Hepatocyte (in vitro differentiated cells): ENCODE results near the gene KCND3. TPM values are rescaled to one million over a fixed set of nuclear protein-coding genes. Genes with fewer than 3 reads are reported as not detected.

Experiments used
- DNase-seq: peaks from one replicate; pipeline ENCODE4 v3.0.0-alpha.2; 2016; ENCODE audit warnings: low spot score
- H2AFZ ChIP-seq: fragments of 200-600 bp; sonication (generic); 2 replicates; pipeline ENCODE4 v1.6.0; 2016; ENCODE audit warnings: antibody characterized with exemption, mild to moderate bottlenecking
- H3K27ac ChIP-seq: fragments of 200-600 bp; sonication (generic); 2 replicates; pipeline ENCODE4 v1.5.1; 2016; ENCODE audit warnings: mild to moderate bottlenecking
- H3K27me3 ChIP-seq: fragments of 200-600 bp; sonication (generic); 2 replicates; pipeline ENCODE4 v1.6.1; 2016
- H3K36me3 ChIP-seq: fragments of 200-600 bp; sonication (generic); replicated peaks from 2 replicates; pipeline ENCODE4 v1.5.1; 2016; ENCODE audit warnings: low read depth; ENCODE audit not compliant: insufficient read depth
- H3K4me1 ChIP-seq: fragments of 200-600 bp; sonication (generic); 2 replicates; pipeline ENCODE4 v1.5.1; 2016; ENCODE audit warnings: mild to moderate bottlenecking, moderate library complexity; ENCODE audit not compliant: insufficient read depth
- H3K4me2 ChIP-seq: fragments of 200-600 bp; sonication (generic); 2 replicates; pipeline ENCODE4 v1.6.0; 2016
- H3K4me3 ChIP-seq: fragments of 200-600 bp; sonication (generic); 2 replicates; pipeline ENCODE4 v1.5.1; 2016; ENCODE audit warnings: mild to moderate bottlenecking
- H3K79me2 ChIP-seq: fragments of 200-600 bp; sonication (generic); 2 replicates; pipeline ENCODE4 v1.6.0; 2017; ENCODE audit warnings: mild to moderate bottlenecking
- H3K9me2 ChIP-seq: fragments of 200-600 bp; sonication (generic); replicated peaks from 2 replicates; pipeline ENCODE4 v1.6.0; 2017; ENCODE audit warnings: mild to moderate bottlenecking; ENCODE audit not compliant: insufficient read depth
- H3K9me3 ChIP-seq: fragments of 200-600 bp; sonication (generic); 2 replicates; pipeline ENCODE4 v1.5.1; 2016; ENCODE audit warnings: low read depth, mild to moderate bottlenecking
- H4K20me1 ChIP-seq: fragments of 200-600 bp; sonication (generic); 2 replicates; pipeline ENCODE4 v1.6.0; 2016; ENCODE audit warnings: mild to moderate bottlenecking; ENCODE audit not compliant: insufficient read depth, poor library complexity, severe bottlenecking
- EZH2 ChIP-seq: fragments of 200-600 bp; sonication (generic); IDR thresholded peaks from 2 replicates; pipeline ENCODE4 v1.6.1; 2016; ENCODE audit warnings: antibody characterized with exemption, mild to moderate bottlenecking, borderline replicate concordance
- EZH2phosphoT487 ChIP-seq: fragments of 200-600 bp; sonication (generic); IDR thresholded peaks from one replicate; pipeline ENCODE4 v1.6.1; 2018; ENCODE audit warnings: antibody characterized with exemption, mild to moderate bottlenecking, low read depth, moderate library complexity; ENCODE audit not compliant: unreplicated experiment, severe bottlenecking
- WGBS: methylation state at CpG from one replicate; pipeline ENCODE4 v1.1.6; 2016; ENCODE audit warnings: low lambda C conversion rate; ENCODE audit errors: missing lambda C conversion rate; 5-methylcytosine and 5-hydroxymethylcytosine counted together
- polyA plus RNA-seq: library from polyadenylated mRNA; unstranded; fragments of >200 nt; fragmentation: Nextera tagmentation; extraction: Ambion mirVana; gene quantifications from 2 replicates; pipeline ENCODE4 v1.2.1, GENCODE V29; 2016
- small RNA-seq: library from RNA; depleted of rRNA; stranded (forward); fragments of <200 nt; gene quantifications from one replicate; pipeline ENCODE3, GENCODE V24; 2014
- total RNA-seq: library from RNA; depleted of rRNA; stranded (reverse); fragments of >200 nt; gene quantifications from 2 replicates; pipeline ENCODE4 v1.2.3, GENCODE V29; 2014
- TF ChIP-seq, protein P1 (sequence below): fragments of 200-600 bp; sonication (generic); IDR thresholded peaks from 2 replicates; pipeline ENCODE4 v1.5.1; 2016; ENCODE audit warnings: antibody characterized with exemption, mild to moderate bottlenecking; ENCODE audit not compliant: poor library complexity

KCND3 gene
- total and polyA plus RNA-seq, 2 experiments from 2014 or later: 1.4 to 2.7 TPM

- no peaks in the 10 kb centered on the region for H3K36me3 ChIP-seq
- no peak overlapping the region for H2AFZ ChIP-seq
- no peaks in the 10 kb centered on the region for H3K27me3 ChIP-seq
- 83% methylated on average over 6 of the region's 7 CpGs for WGBS
- H3K9me3 ChIP-seq: no peaks in the 10 kb centered on the region
- no peak overlapping the region for H3K27ac ChIP-seq
- no peaks in the 10 kb centered on the region for H3K4me1 ChIP-seq
- no peak overlapping the region for H3K4me2 ChIP-seq
- no peaks in the 10 kb centered on the region for H4K20me1 ChIP-seq
- no peaks in the 10 kb centered on the region for H3K9me2 ChIP-seq
- no peaks in the 10 kb centered on the region for H3K79me2 ChIP-seq
- no peak overlapping the region for H3K4me3 ChIP-seq
- TF ChIP-seq EZH2phosphoT487 (no peak), EZH2 (no peak)
- TF ChIP-seq, protein P1, sequence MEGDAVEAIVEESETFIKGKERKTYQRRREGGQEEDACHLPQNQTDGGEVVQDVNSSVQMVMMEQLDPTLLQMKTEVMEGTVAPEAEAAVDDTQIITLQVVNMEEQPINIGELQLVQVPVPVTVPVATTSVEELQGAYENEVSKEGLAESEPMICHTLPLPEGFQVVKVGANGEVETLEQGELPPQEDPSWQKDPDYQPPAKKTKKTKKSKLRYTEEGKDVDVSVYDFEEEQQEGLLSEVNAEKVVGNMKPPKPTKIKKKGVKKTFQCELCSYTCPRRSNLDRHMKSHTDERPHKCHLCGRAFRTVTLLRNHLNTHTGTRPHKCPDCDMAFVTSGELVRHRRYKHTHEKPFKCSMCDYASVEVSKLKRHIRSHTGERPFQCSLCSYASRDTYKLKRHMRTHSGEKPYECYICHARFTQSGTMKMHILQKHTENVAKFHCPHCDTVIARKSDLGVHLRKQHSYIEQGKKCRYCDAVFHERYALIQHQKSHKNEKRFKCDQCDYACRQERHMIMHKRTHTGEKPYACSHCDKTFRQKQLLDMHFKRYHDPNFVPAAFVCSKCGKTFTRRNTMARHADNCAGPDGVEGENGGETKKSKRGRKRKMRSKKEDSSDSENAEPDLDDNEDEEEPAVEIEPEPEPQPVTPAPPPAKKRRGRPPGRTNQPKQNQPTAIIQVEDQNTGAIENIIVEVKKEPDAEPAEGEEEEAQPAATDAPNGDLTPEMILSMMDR: no peak
- DNase-seq: no peak
Observed at GRCh38 chr1:111723091-111723806, 266.2 kb downstream of the KCND3 start.

DNA sequence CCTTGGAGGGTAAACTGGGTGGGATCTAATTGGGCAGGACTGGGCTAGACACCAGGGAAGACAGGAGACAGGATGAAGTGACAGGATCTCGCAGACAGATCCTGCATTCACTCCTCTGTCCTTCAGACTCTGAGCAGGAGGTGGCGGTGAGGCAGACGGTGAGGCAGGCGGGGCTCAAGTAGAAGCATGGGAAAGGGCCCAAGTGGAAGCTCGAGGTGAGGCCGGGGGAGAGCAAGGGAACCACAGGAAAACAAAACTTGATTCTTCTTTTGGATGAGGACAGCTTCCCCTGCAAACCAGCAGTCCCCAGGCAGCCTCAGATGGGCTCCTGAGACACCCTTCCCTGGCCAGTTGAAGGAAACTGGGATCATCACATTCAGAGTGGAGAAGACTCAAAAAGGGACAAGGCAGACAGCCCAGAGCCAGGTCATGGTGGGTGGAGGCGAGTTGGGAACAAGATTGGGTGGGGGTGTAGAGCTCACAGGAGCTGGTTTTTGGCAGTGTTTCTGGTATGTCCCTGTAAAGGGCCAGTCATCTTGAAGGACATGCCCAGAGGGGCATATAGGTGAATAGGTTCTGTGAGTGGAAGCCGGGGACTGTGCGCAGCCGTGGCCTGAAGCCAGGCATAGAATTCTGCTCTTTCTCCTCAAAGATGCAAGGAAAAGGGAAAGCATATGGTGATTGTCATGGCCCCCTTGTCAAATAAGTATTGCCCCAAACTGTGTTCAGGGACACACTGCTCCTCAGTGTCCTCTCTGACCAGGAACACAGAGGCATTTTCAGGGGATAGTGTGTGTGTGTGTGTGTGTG is 268.3 kb downstream of the KCND3 start:
- H3K4me3 ChIP-seq: no peak overlapping the region
- H4K20me1 ChIP-seq: no peaks in the 10 kb centered on the region
- no peak for DNase-seq
- no peaks in the 10 kb centered on the region for H3K9me2 ChIP-seq
- H3K79me2 ChIP-seq: no peaks in the 10 kb centered on the region
- H3K9me3 ChIP-seq: no peaks in the 10 kb centered on the region
- H3K27me3 ChIP-seq: no peaks in the 10 kb centered on the region
- no peak overlapping the region for H3K4me2 ChIP-seq
- 86% methylated on average over 10 of the region's 10 CpGs for WGBS
- H3K4me1 ChIP-seq: no peaks in the 10 kb centered on the region
- TF ChIP-seq, protein P1: no peak
- TF ChIP-seq EZH2 (no peak), EZH2phosphoT487 (no peak)
- H3K36me3 ChIP-seq: no peaks in the 10 kb centered on the region
- no peak overlapping the region for H3K27ac ChIP-seq
- no peak overlapping the region for H2AFZ ChIP-seq

Small RNAs within 50 kb of the gene (small RNA-seq; reads per million reads assigned to genes)
- 0.28 reads per million for gene INKA2

Other genes with a start within 250 kb of the KCND3 start
- 19.4 and 19.5 TPM in 2 replicates for gene DDX20, start 233.8 kb downstream of the KCND3 start, total RNA-seq
- gene DDX20, start 233.8 kb downstream of the KCND3 start, polyA plus RNA-seq: 6.7 and 7.7 TPM in 2 replicates